Cardiac fibroblast (primary cell): ENCODE results near the gene EARS2.

ENCODE experiments used
- DNase-seq, 2 donors: peaks; one replicate each; pipeline versions ENCODE4 v3.0.0 to v3.0.0-alpha.2; 2010; ENCODE audit warnings: low read depth in 2 of 2
- H3K4me3 ChIP-seq, 2 donors: replicated peaks in 1 of 2; 1 replicate in 1 of 2; 2 replicates in 1 of 2; pipeline ENCODE4 v1.5.1; 2011; ENCODE audit warnings: low read depth in 2 of 2, low read length in 2 of 2, mild to moderate bottlenecking in 2 of 2, moderate library complexity in 1 of 2
- TF ChIP-seq, protein P1 (sequence below): IDR thresholded peaks from one replicate; pipeline ENCODE4 v1.5.1; 2011; ENCODE audit warnings: low read depth, mild to moderate bottlenecking, low read length, inconsistent platforms

Gene EARS2

DNA sequence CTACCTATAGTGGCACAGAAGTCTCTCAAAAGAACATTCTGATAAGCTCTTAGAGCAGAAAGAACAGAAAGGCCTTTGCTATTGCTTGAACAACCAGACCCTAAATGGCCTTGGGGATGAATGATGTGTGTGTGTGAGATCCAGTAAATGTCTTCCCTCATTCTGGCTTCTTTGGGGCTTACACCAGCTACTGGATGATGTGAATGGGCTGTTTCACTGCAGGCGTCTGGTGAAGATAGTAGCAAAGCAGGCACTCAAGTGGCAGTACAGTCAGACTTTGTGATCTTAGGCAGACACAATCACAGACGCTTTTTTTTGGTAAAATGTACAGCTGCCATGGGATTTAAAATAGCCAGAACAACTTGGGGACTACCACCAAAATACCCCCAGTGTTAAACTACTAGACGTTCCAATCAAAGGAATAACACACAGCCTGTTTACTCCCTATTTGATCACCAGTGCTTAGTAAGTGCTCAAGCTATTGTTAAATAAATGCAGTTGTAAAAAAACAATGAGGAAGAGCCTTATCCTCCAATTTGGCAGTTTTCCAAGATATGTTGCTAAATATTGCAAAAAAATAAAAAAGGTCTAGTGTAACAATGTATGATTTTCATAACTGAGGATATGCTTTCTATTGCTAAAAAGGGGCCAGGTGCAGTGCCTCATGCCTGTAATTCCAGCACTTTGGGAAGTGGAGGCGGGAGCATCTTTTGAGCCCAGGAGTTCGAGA lies 21.1 kb upstream of the EARS2 start:
- peak; percentile 80 to 82 for DNase-seq
- H3K4me3 ChIP-seq = no peak overlapping the region
- TF ChIP-seq, protein P1, sequence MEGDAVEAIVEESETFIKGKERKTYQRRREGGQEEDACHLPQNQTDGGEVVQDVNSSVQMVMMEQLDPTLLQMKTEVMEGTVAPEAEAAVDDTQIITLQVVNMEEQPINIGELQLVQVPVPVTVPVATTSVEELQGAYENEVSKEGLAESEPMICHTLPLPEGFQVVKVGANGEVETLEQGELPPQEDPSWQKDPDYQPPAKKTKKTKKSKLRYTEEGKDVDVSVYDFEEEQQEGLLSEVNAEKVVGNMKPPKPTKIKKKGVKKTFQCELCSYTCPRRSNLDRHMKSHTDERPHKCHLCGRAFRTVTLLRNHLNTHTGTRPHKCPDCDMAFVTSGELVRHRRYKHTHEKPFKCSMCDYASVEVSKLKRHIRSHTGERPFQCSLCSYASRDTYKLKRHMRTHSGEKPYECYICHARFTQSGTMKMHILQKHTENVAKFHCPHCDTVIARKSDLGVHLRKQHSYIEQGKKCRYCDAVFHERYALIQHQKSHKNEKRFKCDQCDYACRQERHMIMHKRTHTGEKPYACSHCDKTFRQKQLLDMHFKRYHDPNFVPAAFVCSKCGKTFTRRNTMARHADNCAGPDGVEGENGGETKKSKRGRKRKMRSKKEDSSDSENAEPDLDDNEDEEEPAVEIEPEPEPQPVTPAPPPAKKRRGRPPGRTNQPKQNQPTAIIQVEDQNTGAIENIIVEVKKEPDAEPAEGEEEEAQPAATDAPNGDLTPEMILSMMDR = no peak

- TF ChIP-seq, protein P1 = no peak
- DNase-seq = no peak
- H3K4me3 ChIP-seq = no peak overlapping the region
Observed at GRCh38 chr16:23577493-23577892, 20.3 kb upstream of the EARS2 start.

DNA sequence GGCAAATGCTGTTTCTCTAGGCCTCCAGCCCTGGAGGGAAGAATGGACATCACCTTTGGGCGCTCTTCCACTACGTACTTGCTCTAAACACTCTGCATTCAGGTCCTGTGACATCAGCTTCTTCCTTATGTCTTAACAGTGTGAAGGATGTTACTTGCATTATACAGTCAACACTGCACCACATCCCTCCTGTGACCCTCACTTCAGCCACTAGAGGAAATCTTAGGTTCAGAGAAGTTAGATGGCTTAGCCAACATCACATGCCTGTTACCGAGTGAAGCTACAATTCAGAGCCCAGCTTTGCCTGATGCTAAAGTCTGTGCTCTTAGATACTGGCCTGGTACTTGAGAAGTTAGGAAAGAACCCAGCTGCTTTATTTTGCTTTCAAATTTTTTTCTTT lies 18.7 kb upstream of the EARS2 start:
- TF ChIP-seq, protein P1 = no peak
- H3K4me3 ChIP-seq = no peak overlapping the region
- DNase-seq = no peak

DNA sequence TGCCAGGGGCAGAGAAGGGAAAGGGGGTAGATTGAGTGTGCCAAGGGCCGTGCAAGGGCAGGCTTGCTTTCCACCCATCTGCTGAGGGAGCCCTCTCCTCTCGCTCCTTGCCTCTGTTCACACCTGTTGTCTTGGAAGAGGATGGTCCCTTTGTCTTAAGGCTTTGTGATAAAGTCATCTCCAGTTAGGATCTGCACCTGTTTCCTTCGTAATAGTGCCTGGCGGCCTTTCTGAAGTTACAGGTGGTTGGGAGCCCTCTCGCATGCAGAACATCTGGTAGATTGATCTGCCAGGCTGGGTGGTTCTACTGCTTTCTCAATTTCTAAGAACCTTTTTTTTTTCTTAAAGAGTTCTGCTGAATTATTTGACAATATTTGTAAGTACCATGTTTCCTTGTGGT lies 16.7 kb upstream of the EARS2 start:
- TF ChIP-seq, protein P1 = no peak
- DNase-seq = no peak
- H3K4me3 ChIP-seq = no peak overlapping the region

GRCh38 chr16:23572394-23572793 lies 15.2 kb upstream of the EARS2 start:
- no peak overlapping the region for H3K4me3 ChIP-seq
- TF ChIP-seq, protein P1 = no peak

DNA sequence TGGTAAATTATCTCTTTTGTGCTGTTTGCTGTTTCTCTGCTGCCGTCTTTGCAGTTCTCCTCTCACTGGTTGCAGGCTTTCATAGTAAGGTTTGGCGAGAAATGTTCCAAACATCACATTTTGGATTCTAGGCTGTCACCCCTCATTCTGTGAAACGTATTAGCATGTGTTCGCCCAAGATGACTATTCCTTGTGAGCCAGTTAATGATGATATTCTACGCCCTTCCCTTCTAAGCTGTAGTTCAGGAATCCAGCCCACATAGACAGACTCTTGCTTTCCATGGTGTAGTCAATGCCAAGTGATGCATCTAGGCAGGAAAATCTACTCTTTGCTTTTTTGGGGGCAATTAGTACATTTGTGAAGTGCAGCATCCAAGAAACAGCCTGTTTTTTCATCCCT lies 14.7 kb upstream of the EARS2 start:
- TF ChIP-seq, protein P1 = no peak
- DNase-seq = no peak

More at GRCh38 chr16:23572394-23572793, 15.2 kb upstream of the EARS2 start:
- no peak for DNase-seq

GRCh38 chr16:23570992-23571632 lies 14.0 kb upstream of the EARS2 start:
- no peak overlapping the region for H3K4me3 ChIP-seq
- TF ChIP-seq, protein P1 = no peak
- DNase-seq = no peak

More for the DNA sequence above, 14.7 kb upstream of the EARS2 start:
- H3K4me3 ChIP-seq = no peak overlapping the region
